GM12875 (cell line): Measurements from ENCODE around the gene DDX54.

Experiments used
- H3K4me3 ChIP-seq: one replicate; pipeline ENCODE4 v1.5.1; 2011; ENCODE audit warnings: low read depth, low read length, control low read depth
- TF ChIP-seq, protein P1 (sequence below): IDR thresholded peaks from 2 replicates; pipeline ENCODE4 v1.5.1; 2011; ENCODE audit warnings: low read depth, mild to moderate bottlenecking, control low read depth, inconsistent platforms, low read length, moderate library complexity, borderline replicate concordance; ENCODE audit not compliant: insufficient read depth

Gene DDX54

DNA sequence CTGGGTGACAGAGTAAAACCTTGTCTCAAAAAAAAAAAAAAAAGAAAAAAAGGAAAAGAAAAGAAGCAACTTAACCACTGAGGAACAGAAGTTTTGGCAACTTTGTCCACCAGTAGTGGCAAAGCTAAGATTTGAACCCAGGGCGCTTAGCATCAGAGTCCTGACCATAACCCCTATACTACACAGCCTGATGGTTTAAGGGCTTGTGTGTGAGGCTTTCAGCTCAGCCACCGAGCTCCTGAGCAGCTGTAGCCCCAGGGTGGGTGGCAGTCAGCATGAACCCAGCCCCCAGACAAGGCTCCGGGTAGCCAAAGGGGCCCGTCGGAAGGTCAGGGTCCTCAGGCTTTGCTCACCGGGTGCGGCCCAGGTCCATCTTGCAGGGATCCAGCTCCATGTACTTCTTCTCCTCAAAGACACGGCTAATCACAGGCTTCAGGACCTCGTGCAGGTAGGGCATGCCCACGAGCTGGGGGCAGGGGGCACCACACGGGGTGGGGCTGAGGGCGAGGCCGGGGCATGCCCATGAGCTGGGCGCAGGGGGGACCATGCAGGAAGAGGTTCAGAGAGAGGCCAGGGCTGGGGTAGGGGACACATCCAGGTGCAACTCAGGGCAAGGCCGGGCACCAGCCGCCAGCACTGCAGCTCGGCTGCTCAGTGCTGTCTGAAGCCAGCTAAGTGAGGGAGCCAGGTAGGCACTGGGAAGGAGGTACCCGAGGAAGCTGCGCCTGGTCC is 70.7 kb downstream of the DDX54 start:
- TF ChIP-seq, protein P1, sequence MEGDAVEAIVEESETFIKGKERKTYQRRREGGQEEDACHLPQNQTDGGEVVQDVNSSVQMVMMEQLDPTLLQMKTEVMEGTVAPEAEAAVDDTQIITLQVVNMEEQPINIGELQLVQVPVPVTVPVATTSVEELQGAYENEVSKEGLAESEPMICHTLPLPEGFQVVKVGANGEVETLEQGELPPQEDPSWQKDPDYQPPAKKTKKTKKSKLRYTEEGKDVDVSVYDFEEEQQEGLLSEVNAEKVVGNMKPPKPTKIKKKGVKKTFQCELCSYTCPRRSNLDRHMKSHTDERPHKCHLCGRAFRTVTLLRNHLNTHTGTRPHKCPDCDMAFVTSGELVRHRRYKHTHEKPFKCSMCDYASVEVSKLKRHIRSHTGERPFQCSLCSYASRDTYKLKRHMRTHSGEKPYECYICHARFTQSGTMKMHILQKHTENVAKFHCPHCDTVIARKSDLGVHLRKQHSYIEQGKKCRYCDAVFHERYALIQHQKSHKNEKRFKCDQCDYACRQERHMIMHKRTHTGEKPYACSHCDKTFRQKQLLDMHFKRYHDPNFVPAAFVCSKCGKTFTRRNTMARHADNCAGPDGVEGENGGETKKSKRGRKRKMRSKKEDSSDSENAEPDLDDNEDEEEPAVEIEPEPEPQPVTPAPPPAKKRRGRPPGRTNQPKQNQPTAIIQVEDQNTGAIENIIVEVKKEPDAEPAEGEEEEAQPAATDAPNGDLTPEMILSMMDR, result no peak
- no peak overlapping the region for H3K4me3 ChIP-seq

DNA sequence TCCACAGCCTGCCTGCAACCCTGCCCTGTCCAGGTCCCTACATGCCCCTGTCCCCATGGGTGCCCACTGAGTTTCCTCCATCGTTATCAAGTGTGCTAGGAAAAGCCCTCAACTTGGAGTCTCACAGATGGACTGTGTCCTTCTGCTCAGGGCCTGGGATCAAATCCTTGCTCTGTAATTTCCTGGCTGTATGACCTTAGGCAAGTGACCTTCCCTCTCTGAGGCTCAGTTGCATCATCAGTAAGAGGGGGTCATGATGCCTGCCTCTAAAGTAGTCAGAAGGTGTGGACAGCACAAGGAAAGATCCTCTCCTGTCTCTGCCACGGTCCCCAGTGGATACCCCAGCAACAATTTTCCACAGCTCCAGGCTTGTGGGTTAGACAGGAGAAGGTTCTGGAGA is 71.9 kb downstream of the DDX54 start:
- no peak overlapping the region for H3K4me3 ChIP-seq
- TF ChIP-seq, protein P1, result no peak

DNA sequence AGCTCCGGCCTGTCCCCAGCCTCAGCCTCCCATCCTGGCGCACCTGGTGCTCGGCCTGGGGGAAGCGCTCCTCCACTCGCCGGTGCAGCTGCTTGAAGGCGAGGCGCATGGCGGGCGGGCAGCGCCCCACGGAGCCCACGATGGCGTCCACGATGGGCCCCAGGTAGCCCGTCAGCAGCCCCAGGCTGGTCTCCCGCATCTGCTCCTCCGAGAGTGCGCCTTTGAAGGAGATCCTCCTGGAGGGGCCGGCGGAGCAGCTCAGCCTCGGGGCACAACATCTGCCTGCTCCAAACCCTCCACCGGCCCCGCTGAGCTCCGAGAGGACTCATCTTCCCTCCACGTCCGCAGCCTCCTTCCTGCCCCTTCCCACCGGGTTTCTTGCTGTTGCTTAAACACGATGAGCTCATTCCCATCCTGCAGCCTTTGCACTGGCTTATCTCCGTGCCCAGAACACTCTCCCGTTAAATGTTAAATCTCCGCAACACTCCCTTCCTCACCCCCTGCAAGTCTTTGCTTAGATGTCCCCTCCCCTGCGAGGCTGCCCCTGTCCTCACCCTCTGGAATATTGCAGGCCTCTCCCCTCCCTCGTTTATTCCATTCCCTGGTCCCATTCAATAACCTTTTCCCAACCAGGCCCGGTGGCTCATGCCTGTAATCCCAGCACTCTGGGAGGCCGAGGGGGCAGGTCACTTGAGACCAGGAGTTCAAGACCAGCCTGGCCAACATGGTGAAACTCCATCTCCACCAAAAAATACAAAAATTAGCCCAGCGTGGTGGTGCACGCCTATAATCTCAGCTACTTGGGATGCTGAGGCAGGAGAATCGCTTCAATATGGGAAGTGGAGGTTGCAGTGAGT is 73.0 kb downstream of the DDX54 start:
- TF ChIP-seq, protein P1, result no peak
- no peak overlapping the region for H3K4me3 ChIP-seq

DNA sequence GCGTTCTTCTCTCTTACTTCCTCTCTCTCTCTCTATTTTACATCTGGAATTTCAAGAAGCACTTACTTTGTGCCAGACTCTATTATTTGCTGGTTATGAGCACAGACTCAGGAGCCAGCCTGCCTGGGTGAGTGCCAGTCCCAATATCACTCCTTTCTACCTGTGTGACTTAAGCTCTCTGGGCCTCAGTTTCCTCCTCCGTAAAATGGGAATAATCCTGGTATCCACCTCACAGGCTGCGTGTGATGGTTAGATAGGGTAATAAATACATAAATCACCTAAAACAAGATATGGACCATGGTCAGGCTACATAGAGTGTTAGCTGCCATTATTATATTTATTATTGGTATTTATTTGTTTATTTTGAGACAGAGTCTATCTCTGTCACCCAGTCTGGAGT is 74.0 kb downstream of the DDX54 start:
- no peak overlapping the region for H3K4me3 ChIP-seq
- TF ChIP-seq, protein P1, result no peak

DNA sequence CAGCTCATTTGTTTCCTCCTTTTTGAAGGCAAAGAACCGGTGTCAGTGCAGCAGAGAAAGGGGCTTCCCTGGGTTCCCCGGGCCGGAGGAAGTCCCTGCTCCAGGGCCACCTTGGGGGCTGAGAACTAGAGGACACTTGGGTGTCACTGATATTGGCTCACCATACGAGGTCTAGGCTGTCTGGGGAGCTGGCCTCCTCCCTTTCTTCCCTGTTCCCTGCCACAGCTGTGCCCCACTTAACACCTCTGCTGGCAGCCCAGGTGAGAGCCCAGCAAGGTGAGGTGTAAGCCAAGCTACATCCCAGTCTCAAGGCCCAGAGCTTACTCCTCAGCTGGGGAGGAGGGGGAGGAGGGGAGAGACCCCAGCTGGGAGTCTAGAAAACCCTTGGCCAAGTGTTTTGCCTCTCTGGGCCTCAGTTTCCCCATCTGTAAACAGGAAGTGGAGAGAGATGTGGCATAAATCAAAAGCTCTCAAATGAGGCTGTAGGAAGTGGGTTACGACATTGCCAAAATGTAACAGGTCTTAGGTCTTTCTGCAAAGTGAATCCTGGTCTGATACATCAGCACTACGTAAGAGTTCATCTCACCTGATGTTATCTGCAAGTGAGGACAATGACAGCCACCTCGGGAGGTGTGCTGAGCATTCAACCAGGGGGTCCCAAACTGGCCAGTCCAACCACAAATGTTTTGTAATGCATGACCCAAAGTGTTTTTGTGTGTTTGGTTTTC is 75.2 kb downstream of the DDX54 start:
- TF ChIP-seq, protein P1, result no peak
- no peak overlapping the region for H3K4me3 ChIP-seq

DNA sequence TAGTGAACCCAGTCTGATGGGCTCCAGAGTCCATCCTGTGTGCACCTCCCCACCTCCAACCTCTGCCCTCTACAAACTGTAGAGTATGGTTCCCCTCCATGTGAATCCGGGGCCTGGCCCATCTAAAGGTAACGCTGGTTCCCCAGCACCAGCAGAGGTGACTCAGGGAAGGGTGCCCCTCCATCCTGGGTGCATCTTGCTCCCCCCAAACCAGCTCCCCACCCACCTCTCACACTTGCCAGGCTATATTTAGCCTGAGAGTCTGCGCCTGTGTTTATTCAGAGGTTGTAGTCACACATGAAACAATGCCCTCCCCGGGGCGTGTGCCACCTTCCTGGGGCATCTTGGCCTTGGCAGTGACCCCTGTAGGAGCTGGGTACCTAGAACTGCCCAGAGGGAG is 75.9 kb downstream of the DDX54 start:
- TF ChIP-seq, protein P1, result no peak
- no peak overlapping the region for H3K4me3 ChIP-seq
